Ovary (tissue), 3 donors: ENCODE measurements around the gene DCAF7.

ENCODE experiments used
- CTCF ChIP-seq, 3 donors: fragments of 450-650 bp in 2 of 3; fragments of 200-600 bp in 1 of 3; IDR thresholded peaks; one replicate each; pipeline versions ENCODE4 v1.5.1 to v1.8.0; 2016 to 2022; ENCODE audit warnings: antibody characterized with exemption in 3 of 3, mild to moderate bottlenecking in 1 of 3
- POLR2A ChIP-seq: fragments of 450-650 bp; IDR thresholded peaks from one replicate; pipeline ENCODE4 v1.6.1; 2017; ENCODE audit warnings: antibody characterized with exemption, mild to moderate bottlenecking, moderate library complexity
- donor health status: DM: no; HTN: no; CAD: no.

GRCh38 chr17:63621229-63621683, 71.0 kb downstream of the DCAF7 start:
- TF ChIP-seq CTCF (IDR thresholded peaks at IDR 0.05), result no peak
- no peak for TF ChIP-seq POLR2A
